Suprapubic skin (tissue), 4 donors: ENCODE results near the gene MINDY1.

ENCODE experiments used
- CTCF ChIP-seq, 2 donors: fragments of 200-600 bp in 1 of 2; fragments of 450-650 bp in 1 of 2; sonication (generic) in 1 of 2; IDR thresholded peaks; one replicate each; pipeline ENCODE4 v1.5.1; 2016 to 2019; ENCODE audit warnings: antibody characterized with exemption in 2 of 2, mild to moderate bottlenecking in 1 of 2, moderate library complexity in 1 of 2
- EP300 ChIP-seq: sonication (generic); formaldehyde crosslinking; IDR thresholded peaks from one replicate; pipeline ENCODE4 v1.6.1; 2017; ENCODE audit warnings: antibody characterized with exemption
- POLR2A ChIP-seq, 2 donors: fragments of 450-650 bp; IDR thresholded peaks; one replicate each; pipeline ENCODE4 v1.6.1; 2017; ENCODE audit warnings: antibody characterized with exemption in 2 of 2, mild to moderate bottlenecking in 2 of 2, moderate library complexity in 2 of 2
- POLR2AphosphoS5 ChIP-seq, 3 donors: sonication (generic); formaldehyde crosslinking; IDR thresholded peaks; one replicate each; pipeline ENCODE4 v1.6.1; 2017; ENCODE audit warnings: antibody characterized with exemption in 3 of 3

- TF ChIP-seq POLR2AphosphoS5 (IDR thresholded peaks at IDR 0.05) (no peak), CTCF (IDR thresholded peaks at IDR 0.05) (no peak), POLR2A (IDR thresholded peaks at IDR 0.05) (no peak), EP300 (no peak)
Measured at GRCh38 chr1:150992626-150993025, 14.1 kb downstream of the MINDY1 start.
